Measurements from ENCODE around the gene KHK.
"Not testable (repeated sequence)": the region's sequence is repeated elsewhere in the genome, so short reads cannot be mapped to it uniquely, and the experiment has no call there.

KHK gene

DNA sequence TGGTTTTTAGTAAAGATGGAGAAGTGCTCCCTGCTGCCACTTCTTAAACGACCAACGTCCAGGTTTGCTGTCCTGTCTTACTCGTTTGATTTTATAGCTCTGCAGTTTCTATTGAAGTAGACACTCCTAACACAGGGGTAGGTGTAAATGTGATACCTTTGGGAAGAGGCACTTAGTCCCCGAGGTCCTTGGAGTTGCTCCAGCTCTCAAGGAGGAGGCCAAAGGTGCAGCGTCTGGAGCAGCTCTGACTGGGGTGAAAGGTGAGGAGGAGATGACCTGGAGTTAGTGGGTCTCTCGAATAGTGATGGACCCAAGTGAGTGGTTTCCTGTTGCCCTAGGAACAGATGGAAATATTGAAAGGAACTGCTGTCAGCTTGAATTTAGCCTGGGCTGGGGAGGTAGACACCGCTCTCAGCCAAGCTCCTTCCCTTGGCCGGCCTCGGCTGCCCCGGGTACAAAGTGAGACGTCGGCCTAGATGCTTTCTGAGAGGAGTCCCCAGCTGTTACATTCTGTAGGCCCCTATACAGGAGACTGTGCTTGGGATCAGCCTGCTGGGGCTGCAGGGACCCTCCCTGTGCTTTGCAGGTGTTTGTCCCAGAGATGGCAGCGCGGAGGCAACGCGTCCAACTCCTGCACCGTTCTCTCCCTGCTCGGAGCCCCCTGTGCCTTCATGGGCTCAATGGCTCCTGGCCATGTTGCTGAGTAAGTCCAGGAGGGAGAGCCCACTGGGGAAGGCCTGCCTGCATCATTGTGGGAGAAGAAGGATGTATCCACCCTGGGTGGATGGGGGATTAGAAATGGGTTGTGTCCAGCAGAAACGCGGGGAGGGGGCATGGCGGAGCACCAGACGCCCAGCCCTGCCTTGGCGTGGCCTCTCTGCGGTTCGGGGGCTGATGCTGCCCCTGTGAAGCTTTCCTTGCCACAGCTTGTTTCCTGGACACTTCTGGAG, 5.4 kb downstream of the KHK start:
- DNase-seq = no peak
- in situ Hi-C loops (cut with HindIII; ENCODE audit: low pct_ligation_motif_present, low pct_unique_long_range_greater_than_20kb, low sequenced_read_pairs) = no loop called here

DNA sequence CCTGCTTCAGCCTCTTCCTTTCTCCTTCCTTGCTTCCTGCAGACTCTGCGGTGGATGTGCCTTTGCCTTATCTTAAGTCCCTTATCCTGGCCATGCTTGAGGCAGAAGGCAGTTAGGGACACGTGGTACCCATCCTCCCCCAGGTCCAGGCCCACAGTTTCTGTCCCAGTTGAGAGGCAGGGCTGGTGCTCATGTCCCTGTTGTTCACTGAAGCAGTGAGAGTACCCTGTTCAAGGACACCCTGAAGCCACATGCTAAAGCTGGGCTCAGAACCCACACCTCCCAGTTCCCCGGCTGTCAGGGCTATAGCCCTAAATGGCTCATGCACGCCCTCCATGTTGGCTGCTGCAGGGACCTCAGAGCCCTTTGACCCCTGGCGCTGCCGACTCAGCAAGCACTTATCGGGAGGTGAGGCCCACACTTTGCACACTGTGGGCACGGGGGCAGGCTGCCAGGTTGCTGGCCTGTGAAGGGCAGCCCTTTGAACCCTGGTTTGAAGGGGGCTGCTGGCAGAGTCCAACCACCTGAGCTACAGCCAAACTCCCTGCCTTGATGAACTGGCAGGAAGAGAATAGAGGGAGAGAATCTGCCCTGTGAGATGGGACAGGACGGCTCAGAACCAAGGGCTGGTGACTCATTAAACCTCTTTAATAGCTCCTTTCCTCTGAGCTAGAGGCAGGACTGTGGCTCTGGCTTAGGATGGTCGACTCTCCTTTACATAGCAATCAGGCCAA, 6.3 kb downstream of the KHK start:
- in situ Hi-C loops (cut with HindIII; ENCODE audit: low pct_ligation_motif_present, low pct_unique_long_range_greater_than_20kb, low sequenced_read_pairs) = no loop called here
- DNase-seq = peak; percentile 60

- in situ Hi-C loops (cut with HindIII; ENCODE audit: low pct_ligation_motif_present, low pct_unique_long_range_greater_than_20kb, low sequenced_read_pairs) = no loop called here
- no peak for DNase-seq
These were observed 7.1 kb downstream of the KHK start for GRCh38 chr2:27093430-27094352.

GRCh38 chr2:27094353-27094984, 7.9 kb downstream of the KHK start:
- in situ Hi-C loops (cut with HindIII; ENCODE audit: low pct_ligation_motif_present, low pct_unique_long_range_greater_than_20kb, low sequenced_read_pairs) = no loop called here

GRCh38 chr2:27095427-27095744, 8.8 kb downstream of the KHK start:
- in situ Hi-C loops (cut with HindIII; ENCODE audit: low pct_ligation_motif_present, low pct_unique_long_range_greater_than_20kb, low sequenced_read_pairs) = no loop called here
- DNase-seq = no peak

More at GRCh38 chr2:27094353-27094984, 7.9 kb downstream of the KHK start:
- no peak for DNase-seq

GRCh38 chr2:27095745-27096651, 9.4 kb downstream of the KHK start:
- in situ Hi-C loops (cut with HindIII; ENCODE audit: low pct_ligation_motif_present, low pct_unique_long_range_greater_than_20kb, low sequenced_read_pairs) = no loop called here
- DNase-seq = no peak

DNA sequence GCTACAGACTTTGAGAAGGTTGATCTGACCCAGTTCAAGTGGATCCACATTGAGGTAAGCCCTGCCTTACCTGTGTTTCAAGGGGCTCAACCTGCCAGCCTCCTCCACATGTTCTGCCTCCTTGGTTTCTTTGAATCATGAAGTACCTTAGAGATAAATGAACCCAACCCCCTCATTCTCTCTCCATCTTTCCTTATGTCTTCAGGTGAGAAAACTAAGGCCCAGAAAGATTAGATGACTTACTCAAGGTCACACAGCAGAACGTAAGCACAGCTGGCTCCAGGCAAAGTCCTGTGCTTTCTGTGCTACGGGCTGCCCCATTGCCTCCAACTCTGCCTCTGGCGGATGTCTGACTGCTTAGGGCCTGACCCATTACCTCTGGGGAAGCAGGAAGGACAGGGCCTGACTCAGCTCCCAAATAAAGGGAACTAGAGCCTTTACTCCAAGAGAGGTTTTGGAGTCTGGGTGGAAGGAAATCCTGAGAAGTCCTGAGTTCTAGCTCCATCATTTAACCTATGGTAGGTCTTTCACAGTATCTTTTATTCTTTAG, 10.3 kb downstream of the KHK start:
- DNase-seq = no peak
- in situ Hi-C loops (cut with HindIII; ENCODE audit: low pct_ligation_motif_present, low pct_unique_long_range_greater_than_20kb, low sequenced_read_pairs) = no loop called here

GRCh38 chr2:27097341-27097740, 10.8 kb downstream of the KHK start:
- no peak for DNase-seq
- in situ Hi-C loops (cut with HindIII; ENCODE audit: low pct_ligation_motif_present, low pct_unique_long_range_greater_than_20kb, low sequenced_read_pairs) = no loop called here

- in situ Hi-C loops (cut with HindIII; ENCODE audit: low pct_ligation_motif_present, low pct_unique_long_range_greater_than_20kb, low sequenced_read_pairs) = no loop called here
- DNase-seq = no peak
These were observed 12.9 kb downstream of the KHK start for GRCh38 chr2:27099334-27099955.

DNA sequence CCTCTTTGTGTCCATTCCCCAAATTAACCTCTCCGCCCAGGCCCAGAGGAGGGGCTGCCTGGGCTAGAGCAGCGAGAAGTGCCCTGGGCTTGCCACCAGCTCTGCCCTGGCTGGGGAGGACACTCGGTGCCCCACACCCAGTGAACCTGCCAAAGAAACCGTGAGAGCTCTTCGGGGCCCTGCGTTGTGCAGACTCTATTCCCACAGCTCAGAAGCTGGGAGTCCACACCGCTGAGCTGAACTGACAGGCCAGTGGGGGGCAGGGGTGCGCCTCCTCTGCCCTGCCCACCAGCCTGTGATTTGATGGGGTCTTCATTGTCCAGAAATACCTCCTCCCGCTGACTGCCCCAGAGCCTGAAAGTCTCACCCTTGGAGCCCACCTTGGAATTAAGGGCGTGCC, 13.5 kb downstream of the KHK start:
- no peak for DNase-seq
- in situ Hi-C loops (cut with HindIII; ENCODE audit: low pct_ligation_motif_present, low pct_unique_long_range_greater_than_20kb, low sequenced_read_pairs) = no loop called here

- in situ Hi-C loops (cut with HindIII; ENCODE audit: low pct_ligation_motif_present, low pct_unique_long_range_greater_than_20kb, low sequenced_read_pairs) = no loop called here
- DNase-seq = no peak
These were observed 15.8 kb downstream of the KHK start for GRCh38 chr2:27102329-27102728.

DNA sequence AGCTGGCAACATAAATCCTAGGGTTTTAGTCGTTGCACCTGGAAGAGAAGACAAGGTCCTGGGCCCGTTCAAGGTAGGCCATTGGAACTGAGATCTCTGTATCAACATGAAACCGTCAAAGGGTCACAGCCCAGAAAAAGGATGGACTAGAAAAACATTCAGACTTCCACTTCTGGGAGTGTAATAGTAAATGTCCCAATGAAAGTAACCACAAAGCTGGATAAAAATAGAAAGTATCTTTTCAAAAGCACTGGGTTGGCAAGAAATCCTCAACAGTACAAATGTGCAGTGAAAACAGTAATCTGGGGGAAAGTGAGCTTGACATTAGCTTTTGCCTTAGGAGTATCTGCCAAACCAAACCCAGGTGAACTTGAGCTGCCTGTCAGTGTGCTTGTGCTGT, 19.4 kb downstream of the KHK start:
- DNase-seq = no peak
- in situ Hi-C loops (cut with HindIII; ENCODE audit: low pct_ligation_motif_present, low pct_unique_long_range_greater_than_20kb, low sequenced_read_pairs) = no loop called here

DNA sequence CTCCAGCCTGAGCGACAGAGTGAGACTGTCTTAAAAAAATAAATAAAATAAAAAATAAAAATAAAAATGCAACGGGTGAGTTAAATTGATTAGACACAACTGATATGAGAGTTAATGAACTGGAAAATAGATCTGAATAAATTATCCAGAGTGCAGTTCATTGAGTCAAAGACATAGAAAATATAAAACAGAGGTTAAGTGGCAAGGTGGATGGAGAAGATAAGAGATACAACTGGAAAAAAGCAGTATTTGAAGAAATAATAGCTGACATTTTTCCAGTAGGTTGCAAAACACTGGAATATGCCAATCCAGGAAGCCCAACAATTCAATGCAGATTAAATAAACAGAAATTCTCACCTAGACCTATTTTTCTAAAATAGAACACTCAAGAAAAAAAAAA, 21.6 kb downstream of the KHK start:
- in situ Hi-C loops (cut with HindIII; ENCODE audit: low pct_ligation_motif_present, low pct_unique_long_range_greater_than_20kb, low sequenced_read_pairs) = no loop called here
- DNase-seq = no peak

- no peak for DNase-seq
- in situ Hi-C loops (cut with HindIII; ENCODE audit: low pct_ligation_motif_present, low pct_unique_long_range_greater_than_20kb, low sequenced_read_pairs) = no loop called here
These were observed 22.5 kb downstream of the KHK start for GRCh38 chr2:27109083-27109482.

- in situ Hi-C loops (cut with HindIII; ENCODE audit: low pct_ligation_motif_present, low pct_unique_long_range_greater_than_20kb, low sequenced_read_pairs); DNase-seq: not testable (repeated sequence)
These were observed 24.2 kb downstream of the KHK start for GRCh38 chr2:27110603-27111352.

DNA sequence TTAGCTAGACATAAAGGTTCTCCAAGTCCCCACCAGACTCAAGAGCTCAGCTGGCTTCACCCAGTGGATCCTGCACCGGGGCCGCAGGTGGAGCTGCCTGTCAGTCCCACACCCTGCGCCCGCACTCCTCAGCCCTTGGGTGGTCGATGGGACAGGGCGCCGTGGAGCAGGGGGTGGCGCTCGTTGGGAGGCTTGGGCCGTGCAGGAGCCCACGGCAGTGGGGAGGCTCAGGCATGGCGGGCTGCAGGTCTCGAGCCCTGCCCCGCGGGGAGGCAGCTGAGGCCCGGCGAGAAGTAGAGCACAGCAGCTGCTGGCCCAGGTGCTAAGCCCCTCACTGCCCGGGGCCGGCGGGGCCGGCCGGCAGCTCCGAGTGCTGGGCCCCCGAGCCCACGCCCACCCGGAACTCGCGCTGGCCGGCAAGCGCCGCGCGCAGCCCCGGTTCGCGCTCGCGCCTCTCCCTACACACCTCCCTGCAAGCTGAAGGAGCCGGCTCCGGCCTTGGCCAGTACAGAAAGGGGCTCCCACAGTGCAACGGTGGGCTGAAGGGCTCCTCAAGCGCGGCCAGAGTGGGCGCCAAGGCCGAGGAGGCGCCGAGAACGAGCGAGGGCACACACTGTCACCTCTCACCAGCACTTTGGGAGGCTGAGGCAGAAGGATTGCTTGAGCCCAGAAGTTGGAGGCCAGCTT, 25.0 kb downstream of the KHK start:
- DNase-seq; in situ Hi-C loops (cut with HindIII; ENCODE audit: low pct_ligation_motif_present, low pct_unique_long_range_greater_than_20kb, low sequenced_read_pairs): not testable (repeated sequence)
